Thyroid gland (tissue), 4 donors: ENCODE results near the gene PARD3B. TPM values are rescaled to one million over a fixed set of nuclear protein-coding genes. Genes with fewer than 3 reads are reported as not detected.

ENCODE experiments used
- DNase-seq, 2 donors: peaks; one replicate each; pipeline ENCODE4 v3.0.0-alpha.2; 2019
- H3K27ac ChIP-seq, 3 donors: fragments of 200-600 bp; sonication (generic); 1 replicate in 2 of 3; 2 replicates in 1 of 3; pipeline ENCODE4 v1.5.1; 2016 to 2019; ENCODE audit warnings: mild to moderate bottlenecking in 1 of 3, moderate library complexity in 1 of 3
- H3K27me3 ChIP-seq: fragments of 200-600 bp; sonication (generic); one replicate; pipeline ENCODE4 v1.5.1; 2019
- H3K36me3 ChIP-seq, 2 donors: fragments of 200-600 bp; sonication (generic); one replicate each; pipeline ENCODE4 v1.5.1; 2016 to 2019
- H3K4me1 ChIP-seq, 2 donors: fragments of 200-600 bp; sonication (generic); one replicate each; pipeline ENCODE4 v1.5.1; 2017 to 2019
- H3K4me3 ChIP-seq, 3 donors: fragments of 200-600 bp; sonication (generic); replicated peaks in 1 of 3; 1 replicate in 2 of 3; 2 replicates in 1 of 3; pipeline ENCODE4 v1.5.1; 2016; ENCODE audit warnings: mild to moderate bottlenecking in 1 of 3
- H3K9me3 ChIP-seq: fragments of 200-600 bp; sonication (generic); one replicate; pipeline ENCODE4 v1.5.1; 2017
- POLR2A ChIP-seq, 2 donors: fragments of 450-650 bp; IDR thresholded peaks; one replicate each; pipeline ENCODE4 v1.6.1; 2017; ENCODE audit warnings: antibody characterized with exemption in 2 of 2, mild to moderate bottlenecking in 2 of 2, moderate library complexity in 1 of 2
- WGBS, 2 donors: methylation state at CpG; one replicate each; pipeline ENCODE4 v1.1.5; 2017; 5-methylcytosine and 5-hydroxymethylcytosine counted together
- intact Hi-C: fragments of 100-400 bp; cut with DNase I; formaldehyde crosslinking; loops from one replicate; pipeline ENCODE4 v1.15.1; 2023
- total RNA-seq, 4 donors: library from RNA; depleted of rRNA; stranded (reverse); fragments of >200 nt; gene quantifications; one replicate each; pipeline ENCODE4 v1.2.3, GENCODE V29; 2016
- TF ChIP-seq, protein P1 (sequence below), 6 experiments: fragments of 200-600 bp in 3 of 6; fragments of 450-650 bp in 3 of 6; sonication (generic) in 3 of 6; IDR thresholded peaks; one replicate each; pipeline ENCODE4 v1.5.1; 2016 to 2019; ENCODE audit warnings: antibody characterized with exemption in 6 of 6, mild to moderate bottlenecking in 2 of 6, inconsistent platforms in 1 of 6, moderate library complexity in 1 of 6

Gene PARD3B
- total RNA-seq, 4 donors from 2014 or later: 27.0 to 43.4 (median 34.6) TPM

- DNase-seq: no peak
- Histone ChIP-seq H3K9me3 (no peaks in the 10 kb centered on the region), H3K4me3 (no peak overlapping the region), H3K27me3 (no peaks in the 10 kb centered on the region), H3K27ac (no peak overlapping the region), H3K4me1 (peaks cover 0 to 6% of the 10 kb centered on the region in 2 donors), H3K36me3 (no peaks in the 10 kb centered on the region)
- no peak for TF ChIP-seq POLR2A (IDR thresholded peaks at IDR 0.05)
- TF ChIP-seq, protein P1, sequence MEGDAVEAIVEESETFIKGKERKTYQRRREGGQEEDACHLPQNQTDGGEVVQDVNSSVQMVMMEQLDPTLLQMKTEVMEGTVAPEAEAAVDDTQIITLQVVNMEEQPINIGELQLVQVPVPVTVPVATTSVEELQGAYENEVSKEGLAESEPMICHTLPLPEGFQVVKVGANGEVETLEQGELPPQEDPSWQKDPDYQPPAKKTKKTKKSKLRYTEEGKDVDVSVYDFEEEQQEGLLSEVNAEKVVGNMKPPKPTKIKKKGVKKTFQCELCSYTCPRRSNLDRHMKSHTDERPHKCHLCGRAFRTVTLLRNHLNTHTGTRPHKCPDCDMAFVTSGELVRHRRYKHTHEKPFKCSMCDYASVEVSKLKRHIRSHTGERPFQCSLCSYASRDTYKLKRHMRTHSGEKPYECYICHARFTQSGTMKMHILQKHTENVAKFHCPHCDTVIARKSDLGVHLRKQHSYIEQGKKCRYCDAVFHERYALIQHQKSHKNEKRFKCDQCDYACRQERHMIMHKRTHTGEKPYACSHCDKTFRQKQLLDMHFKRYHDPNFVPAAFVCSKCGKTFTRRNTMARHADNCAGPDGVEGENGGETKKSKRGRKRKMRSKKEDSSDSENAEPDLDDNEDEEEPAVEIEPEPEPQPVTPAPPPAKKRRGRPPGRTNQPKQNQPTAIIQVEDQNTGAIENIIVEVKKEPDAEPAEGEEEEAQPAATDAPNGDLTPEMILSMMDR (IDR thresholded peaks at IDR 0.05): no peak
- 100% methylated on average over 1 of the region's 1 CpG for WGBS, 2 donors
- intact Hi-C loops: no loop called here
Measured at GRCh38 chr2:204657024-204657423, 111.7 kb downstream of the PARD3B start.

- intact Hi-C loops: no loop called here
- Histone ChIP-seq H3K27ac (no peak overlapping the region), H3K9me3 (no peaks in the 10 kb centered on the region), H3K4me3 (no peak overlapping the region), H3K36me3 (no peaks in the 10 kb centered on the region), H3K27me3 (no peaks in the 10 kb centered on the region), H3K4me1 (peaks cover 13 to 21% of the 10 kb centered on the region in 2 donors)
- TF ChIP-seq, protein P1 (IDR thresholded peaks at IDR 0.05): no peak
- TF ChIP-seq POLR2A (IDR thresholded peaks at IDR 0.05): no peak
- no peak for DNase-seq
- 93 to 96% methylated on average over 5 of the region's 5 CpGs for WGBS, 2 donors
Measured at GRCh38 chr2:204662956-204663355, 117.7 kb downstream of the PARD3B start.

DNA sequence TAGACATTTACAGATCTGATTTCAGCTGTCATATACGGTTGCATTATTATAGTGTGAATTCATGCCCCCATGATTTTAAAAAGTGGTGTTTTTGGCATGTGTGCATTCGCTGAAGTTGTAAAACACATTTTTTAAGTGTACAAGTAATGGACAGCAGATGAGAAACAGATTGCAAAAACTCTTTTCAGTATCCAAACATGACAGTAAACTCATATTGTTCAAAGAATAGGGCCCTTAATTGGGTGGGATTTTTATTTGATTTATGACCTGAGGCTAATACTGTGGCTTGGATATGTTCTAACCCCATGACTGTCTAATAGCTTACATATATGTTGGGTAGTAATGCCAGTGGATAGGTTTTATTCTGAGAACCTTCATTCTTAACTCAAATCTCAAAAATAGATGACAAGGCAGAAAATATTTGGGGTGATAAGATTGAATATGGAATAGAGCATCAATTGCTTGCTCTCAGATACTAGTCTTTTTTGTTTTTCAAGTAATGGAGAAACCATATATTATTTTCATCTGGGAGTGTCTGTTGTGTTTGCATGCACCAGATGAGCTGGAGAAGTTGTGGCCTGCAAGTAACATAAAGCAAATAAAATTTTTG lies 118.6 kb downstream of the PARD3B start:
- H3K27me3 ChIP-seq: no peaks in the 10 kb centered on the region
- H3K4me1 ChIP-seq: peaks cover 13 to 21% of the 10 kb centered on the region in 2 donors
- no peak for DNase-seq
- intact Hi-C loops: no loop called here
- no peaks in the 10 kb centered on the region for H3K9me3 ChIP-seq
- no peak for TF ChIP-seq POLR2A (IDR thresholded peaks at IDR 0.05)
- TF ChIP-seq, protein P1 (IDR thresholded peaks at IDR 0.05): no peak
- 90 to 91% methylated on average over 2 of the region's 2 CpGs for WGBS, 2 donors
- H3K27ac ChIP-seq: peak overlapping the region in 1 of 3 donors; percentile 77
- H3K4me3 ChIP-seq: no peak overlapping the region
- H3K36me3 ChIP-seq: no peaks in the 10 kb centered on the region

GRCh38 chr2:204664708-204665121 lies 119.4 kb downstream of the PARD3B start:
- Histone ChIP-seq H3K4me1 (peaks cover 13 to 22% of the 10 kb centered on the region in 2 donors), H3K27ac (peak overlapping the region; percentile 77 to 85 (median 79)), H3K9me3 (no peaks in the 10 kb centered on the region), H3K4me3 (no peak overlapping the region), H3K36me3 (no peaks in the 10 kb centered on the region), H3K27me3 (no peaks in the 10 kb centered on the region)
- DNase-seq: no peak
- WGBS, 2 donors: 12 to 15% methylated on average over 1 of the region's 1 CpG
- no peak for TF ChIP-seq POLR2A (IDR thresholded peaks at IDR 0.05)
- TF ChIP-seq, protein P1 (IDR thresholded peaks at IDR 0.05): no peak
- intact Hi-C loops: no loop called here

DNA sequence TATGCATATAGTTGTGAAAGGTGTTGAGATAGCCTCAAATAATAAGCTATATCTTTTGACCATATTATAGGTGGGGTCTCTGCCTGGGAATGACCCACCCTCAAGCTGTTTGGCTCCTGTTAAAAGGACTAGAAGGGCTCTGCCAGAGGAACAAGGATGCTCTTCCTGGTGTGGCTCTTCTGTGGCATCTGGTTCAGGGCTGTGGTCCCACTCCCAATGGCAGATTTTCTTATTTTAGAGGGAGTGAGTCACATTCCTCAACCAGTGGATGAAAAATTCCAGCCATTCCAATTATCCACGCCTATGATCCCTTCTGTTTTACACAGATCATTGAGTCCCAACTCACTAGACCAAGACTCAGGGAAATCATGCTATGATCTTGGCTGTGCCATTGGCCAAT lies 119.9 kb downstream of the PARD3B start:
- peaks cover 13 to 27% of the 10 kb centered on the region in 2 donors for H3K4me1 ChIP-seq
- H3K36me3 ChIP-seq: no peaks in the 10 kb centered on the region
- no peaks in the 10 kb centered on the region for H3K27me3 ChIP-seq
- no peak overlapping the region for H3K4me3 ChIP-seq
- peak overlapping the region; percentile 77 to 85 (median 79) for H3K27ac ChIP-seq
- TF ChIP-seq, protein P1 (IDR thresholded peaks at IDR 0.05): no peak
- no peak for TF ChIP-seq POLR2A (IDR thresholded peaks at IDR 0.05)
- intact Hi-C loops: no loop called here
- no peaks in the 10 kb centered on the region for H3K9me3 ChIP-seq
- WGBS, 2 donors: 17 to 25% methylated on average over 1 of the region's 1 CpG
- DNase-seq: peak in 1 of 2 donors; percentile 6
